AG04449 (cell line): ENCODE results near the gene RPL41.
"Not testable (repeated sequence)": the region's sequence is repeated elsewhere in the genome, so short reads cannot be mapped to it uniquely, and the experiment has no call there.

Experiments
- CTCF ChIA-PET: fragments of 350-600 bp; formaldehyde crosslinking; extraction: SDS; loops from one replicate; lab custom pipeline; 2021; ENCODE audit warnings: antibody characterized with exemption; lab: Yijun Ruan, JAX
- POLR2A ChIA-PET: fragments of 400-600, 350-600 bp; formaldehyde crosslinking; extraction: SDS; loops from one replicate; lab custom pipeline; 2020; ENCODE audit warnings: antibody characterized with exemption, inconsistent platforms; lab: Yijun Ruan, JAX
- DNase-seq: peaks from one replicate; pipeline ENCODE4 v3.0.0-alpha.2; 2010; ENCODE audit warnings: low read depth, low spot score
- H3K4me3 ChIP-seq: 2 replicates; pipeline ENCODE4 v1.5.1; 2011; ENCODE audit warnings: low read depth, mild to moderate bottlenecking, control low read depth, low read length
- CTCF ChIP-seq: IDR thresholded peaks from one replicate; pipeline ENCODE4 v1.5.1; 2011; ENCODE audit warnings: mild to moderate bottlenecking, moderate library complexity, low read length, control low read depth, inconsistent platforms; ENCODE audit not compliant: insufficient read depth; ENCODE audit errors: missing control alignments

Gene RPL41

GRCh38 chr12:56114084-56114483 is 2.3 kb upstream of the RPL41 start:
- DNase-seq, result no peak
- no peak overlapping the region for H3K4me3 ChIP-seq
- TF ChIP-seq CTCF, result no peak
- ChIA-PET CTCF (no interaction called here), POLR2A (interaction anchor here (4.7 kb wide), 1 partner anchor 9 kb away, joined by 49 read pairs; the partner anchor contains the start of gene PA2G4)

GRCh38 chr12:56115329-56115728 is 1.1 kb upstream of the RPL41 start:
- no peak overlapping the region for H3K4me3 ChIP-seq
- DNase-seq, result no peak
- no peak for TF ChIP-seq CTCF
- POLR2A ChIA-PET, result interaction anchor here (0.6 to 4.7 kb wide), 3 partner anchors 11 to 68 kb away, joined by 4 to 49 read pairs (median 5); partner anchors contain the start of gene PA2G4
- CTCF ChIA-PET, result interaction anchor here (0.8 to 6.2 kb wide), 6 partner anchors 11 to 139 kb away, joined by 3 to 51 read pairs (median 3); partner anchors contain the start of gene PA2G4

- ChIA-PET CTCF (interaction anchor here (0.6 to 12.9 kb wide), 9 partner anchors 9 to 105 kb away, joined by 3 to 311 read pairs (median 35); partner anchors contain the start of genes ESYT1, MYL6, MYL6B and PA2G4), POLR2A (interaction anchor here (0.7 to 4.7 kb wide), 7 partner anchors 11 to 72 kb away, joined by 3 to 49 read pairs (median 10); partner anchors contain the start of genes ESYT1, MYL6, PA2G4 and SMARCC2)
- DNase-seq, result not testable (repeated sequence)
- H3K4me3 ChIP-seq, result peak overlapping the region; percentile 94
Measured at GRCh38 chr12:56117082-56117706, 761 bp downstream of the RPL41 start.

- ChIA-PET CTCF (interaction anchor here (0.8 to 12.9 kb wide), 31 partner anchors 9 to 378 kb away, joined by 3 to 311 read pairs (median 4); partner anchors contain the start of genes ESYT1, MYL6, PA2G4 and RNF41), POLR2A (interaction anchor here (0.5 to 4.7 kb wide), 21 partner anchors 9 to 397 kb away, joined by 3 to 49 read pairs (median 4); partner anchors contain the start of genes ANKRD52, ESYT1, MYL6 and PA2G4)
- TF ChIP-seq CTCF, result peak; percentile 80
- peak; percentile 95 for DNase-seq
- peak within 1 kb of the TSS; percentile 94 for H3K4me3 ChIP-seq
Measured at GRCh38 chr12:56117778-56118687, 1.6 kb downstream of the RPL41 start, which contains the start of gene ZC3H10. Gene ZC3H10 (plus strand): TSS chr12:56118266. CDS start chr12:56120563, 2,297 bp downstream.

- peak overlapping the region; percentile 81 for H3K4me3 ChIP-seq
- CTCF ChIA-PET, result interaction anchor here (0.8 to 12.9 kb wide), 38 partner anchors 9 to 379 kb away, joined by 3 to 311 read pairs (median 4); partner anchors contain the start of genes ANKRD52, ESYT1, MYL6 and PA2G4
- POLR2A ChIA-PET, result interaction anchor here (0.5 to 4.7 kb wide), 19 partner anchors 8 to 396 kb away, joined by 3 to 49 read pairs (median 5); partner anchors contain the start of genes ANKRD52, ESYT1, MYL6 and PA2G4
- no peak for DNase-seq
- no peak for TF ChIP-seq CTCF
Measured at GRCh38 chr12:56118688-56119357, 2.4 kb downstream of the RPL41 start.
